Spleen (tissue), 7 donors: ENCODE results near the gene GAB3.

Source experiments
- CTCF ChIP-seq, 11 experiments: fragments of 200-600 bp in 7 of 11; fragments of 450-650 bp in 4 of 11; sonication (generic) in 4 of 11; IDR thresholded peaks in 8 of 11; conservative IDR thresholded peaks in 3 of 11; 1 replicate in 7 of 11; 2 replicates in 4 of 11; pipeline versions ENCODE4 v1.4.0 to v1.8.0; 2016 to 2021; ENCODE audit warnings: antibody characterized with exemption in 11 of 11, inconsistent platforms in 4 of 11, mild to moderate bottlenecking in 1 of 11
- POLR2A ChIP-seq, 3 donors: fragments of 450-650 bp; IDR thresholded peaks; one replicate each; pipeline ENCODE4 v1.5.1; 2017; ENCODE audit warnings: antibody characterized with exemption in 3 of 3, mild to moderate bottlenecking in 1 of 3
- POLR2AphosphoS5 ChIP-seq, 3 donors: sonication (generic); formaldehyde crosslinking; IDR thresholded peaks; one replicate each; pipeline ENCODE4 v1.5.1; 2017; ENCODE audit warnings: antibody characterized with exemption in 3 of 3
- donor health status: DM: no; HTN: no; CAD: no; lungs with moderate emphysema.
- donor health status: DM: no; HTN: no; CAD: no.
- donor health status: DM: no; HTN: no; CAD: no.

DNA sequence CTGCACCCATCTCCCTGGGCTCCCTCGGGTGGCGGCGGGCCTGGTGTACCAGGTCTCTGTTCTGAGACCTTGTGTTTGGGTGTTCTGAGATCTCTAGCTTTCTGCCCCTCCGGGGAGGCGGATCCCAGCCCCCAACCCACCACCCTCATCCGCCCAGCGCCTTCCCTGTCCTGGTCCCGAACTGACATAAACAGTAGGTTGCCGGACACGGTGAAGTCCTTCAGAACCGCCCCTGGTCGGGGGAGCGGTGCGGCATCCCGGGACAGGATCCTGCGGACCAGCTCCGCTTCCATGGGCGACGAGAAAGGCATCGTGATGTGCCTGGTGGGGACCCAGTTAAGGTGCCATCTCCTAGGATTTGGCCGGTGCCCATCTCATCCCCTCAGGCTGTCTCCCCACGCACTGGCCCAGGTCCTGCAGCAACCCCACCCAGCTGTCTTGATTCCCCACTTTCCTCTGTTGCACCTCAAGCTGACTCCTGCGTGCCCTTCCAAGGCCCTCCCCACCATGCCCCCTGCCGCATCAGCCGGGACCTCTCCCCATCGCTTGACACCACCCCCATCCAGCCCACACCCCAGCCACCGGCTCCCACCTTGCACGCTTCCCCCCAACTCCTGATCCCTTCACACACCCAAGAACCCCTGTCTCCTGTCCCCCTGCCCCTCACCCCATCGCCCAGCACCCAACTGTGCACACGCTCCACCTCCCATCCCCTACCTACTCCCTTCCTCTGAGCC, 98.4 kb downstream of the GAB3 start:
- no peak for TF ChIP-seq POLR2A (IDR thresholded peaks at IDR 0.05)
- no peak for TF ChIP-seq CTCF (IDR thresholded peaks at IDR 0.05 in 8 of 11, conservative IDR thresholded peaks at IDR 0.05 in 3 of 11)
- TF ChIP-seq POLR2AphosphoS5 (IDR thresholded peaks at IDR 0.05), result no peak
